K562 (cell line): ENCODE data around the gene C21orf58. TPM values are rescaled to one million over a fixed set of nuclear protein-coding genes. Genes with fewer than 3 reads are reported as not detected.

Source experiments
- CHD1 ChIP-seq: fragments of 200-600 bp; sonication (generic); IDR thresholded peaks from one replicate; pipeline ENCODE4 v1.6.1; 2012; ENCODE audit warnings: mild to moderate bottlenecking, moderate library complexity, low read length, inconsistent platforms
- CREM ChIP-seq: IDR thresholded peaks from 2 replicates; pipeline ENCODE4 v1.6.1; 2014; ENCODE audit warnings: antibody characterized with exemption, low read depth
- DPF2 ChIP-seq: fragments of 450-650 bp; IDR thresholded peaks from 2 replicates; pipeline ENCODE4 v1.6.1; 2016
- ETS2 ChIP-seq: IDR thresholded peaks from 2 replicates; pipeline ENCODE4 v1.6.1; 2016; ENCODE audit warnings: borderline replicate concordance, missing genetic modification characterization, mild to moderate bottlenecking, moderate library complexity, missing compliant biosample characterization; ENCODE audit not compliant: poor library complexity, severe bottlenecking
- GTF2E2 ChIP-seq: fragments of 200-800 bp; sonication (Bioruptor generic); IDR thresholded peaks from 2 replicates; pipeline ENCODE4 v1.6.1; 2016; ENCODE audit warnings: missing genetic modification characterization, missing compliant biosample characterization
- GTF2F1 ChIP-seq: IDR thresholded peaks from 2 replicates; pipeline ENCODE4 v1.6.1; 2011; ENCODE audit warnings: low read depth, low read length, improper control_type of control experiment
- IRF2 ChIP-seq: sonication (generic); formaldehyde crosslinking; IDR thresholded peaks from 2 replicates; pipeline ENCODE4 v1.8.1; 2022; ENCODE audit warnings: mild to moderate bottlenecking, missing genetic modification reagents
- KAT7 ChIP-seq: sonication (generic); formaldehyde crosslinking; IDR thresholded peaks from 2 replicates; pipeline ENCODE4 v1.8.0; 2022; ENCODE audit warnings: missing genetic modification reagents, mild to moderate bottlenecking, borderline replicate concordance
- L3MBTL2 ChIP-seq: fragments of 450-650 bp; IDR thresholded peaks from 2 replicates; pipeline ENCODE4 v1.6.1; 2016; ENCODE audit warnings: mild to moderate bottlenecking, moderate library complexity
- MCM7 ChIP-seq, 2 experiments: fragments of 450-650 bp; IDR thresholded peaks; 2 replicates each; pipeline ENCODE4 v1.6.1; 2016 to 2018
- POU5F1 ChIP-seq: fragments of 150-350 bp; IDR thresholded peaks from 2 replicates; pipeline ENCODE4 v1.6.1; 2014; ENCODE audit warnings: borderline replicate concordance, low read length, low read depth, mild to moderate bottlenecking; ENCODE audit not compliant: partially characterized antibody
- SMARCE1 ChIP-seq: fragments of 450-650 bp; IDR thresholded peaks from 2 replicates; pipeline ENCODE4 v1.7.1; 2016; ENCODE audit warnings: mild to moderate bottlenecking
- SRF ChIP-seq, 2 experiments: fragments of 250-450, 450-650 bp in 1 of 2; sonication (Bioruptor Pico) in 1 of 2; sonication (generic) in 1 of 2; formaldehyde crosslinking; IDR thresholded peaks; 2 replicates each; pipeline versions ENCODE4 v1.5.0 to v1.5.1; 2020 to 2022; ENCODE audit warnings: mild to moderate bottlenecking in 1 of 2, missing genetic modification reagents in 1 of 2
- SRSF3 ChIP-seq: fragments of 200-400 bp; formaldehyde crosslinking; IDR thresholded peaks from 2 replicates; pipeline ENCODE4 v1.6.1; 2016; ENCODE audit warnings: mild to moderate bottlenecking, low read length, moderate library complexity; ENCODE audit not compliant: insufficient read depth
- TRIM24 ChIP-seq, 2 experiments: fragments of 450-650 bp; IDR thresholded peaks; 2 replicates each; pipeline ENCODE4 v1.6.1; 2016
- TRIM28 ChIP-seq: fragments of 450-650 bp; IDR thresholded peaks from 2 replicates; pipeline ENCODE4 v1.6.1; 2017
- U2AF1 ChIP-seq: fragments of 200-400 bp; formaldehyde crosslinking; optimal IDR thresholded peaks from 2 replicates; pipeline ENCODE3; 2017; ENCODE audit warnings: mild to moderate bottlenecking, low read depth, low read length, moderate library complexity
- ZNF121 ChIP-seq: sonication (generic); formaldehyde crosslinking; conservative IDR thresholded peaks from 2 replicates; pipeline ENCODE4 v1.8.0; 2022; ENCODE audit warnings: missing genetic modification reagents
- ZNF175 ChIP-seq: fragments of 200-800 bp; sonication (Bioruptor generic); IDR thresholded peaks from 2 replicates; pipeline ENCODE4 v1.6.1; 2016; ENCODE audit warnings: low read depth, mild to moderate bottlenecking, missing genetic modification characterization, missing compliant biosample characterization
- ZNF24 ChIP-seq: fragments of 450-650 bp; IDR thresholded peaks from 2 replicates; pipeline ENCODE4 v1.6.1; 2016
- polyA plus RNA-seq, 8 experiments: library from polyadenylated mRNA; depleted of rRNA in 4 of 8; stranded (reverse) in 5 of 8; unstranded in 3 of 8; fragments of >200 nt; fragmentation: Nextera tagmentation in 2 of 8; fragmentation: Illumina TruSeq in 1 of 8; extraction: Ambion mirVana in 2 of 8; extraction: Trizol in 1 of 8; gene quantifications; 2 replicates each; pipeline versions ENCODE4 v1.2.1 to v1.2.3, GENCODE V29; 2011 to 2014; ENCODE audit warnings: inconsistent platforms in 1 of 8, missing spikeins in 1 of 8
- total RNA-seq, 7 experiments: library from RNA; depleted of rRNA in 6 of 7; stranded (reverse); fragments of >200 nt in 6 of 7; fragmentation: Illumina TruSeq in 2 of 7; extraction: Trizol in 2 of 7; gene quantifications; 2 replicates each; pipeline versions ENCODE4 v1.2.1 to v1.2.3, GENCODE V29; 2011 to 2021; ENCODE audit warnings: low replicate concordance in 1 of 7
- TF ChIP-seq, protein P1 (sequence below): fragments of 450-650 bp; formaldehyde crosslinking; IDR thresholded peaks from 2 replicates; pipeline ENCODE4 v1.4.0; 2022; ENCODE audit warnings: mild to moderate bottlenecking, moderate library complexity
- TF ChIP-seq, protein P2 (sequence below): fragments of 450-650 bp; IDR thresholded peaks from 2 replicates; pipeline ENCODE4 v1.6.1; 2017; ENCODE audit warnings: antibody characterized with exemption

The C21orf58 gene
- total and polyA plus RNA-seq, 9 of the 15 experiments (the other 6 are each of a cell fraction or from before 2014, with no cell fraction given) = 1.2 to 30.5 (median 12.4) TPM

GRCh38 chr21:46285761-46286647 is 37.7 kb downstream of the C21orf58 start, which contains the start of gene YBEY (continued):
- TF ChIP-seq GTF2F1 (peak; percentile 86; the same call in 1 of the 2 replicates), ZNF24 (peak; percentile 63), POU5F1 (no peak), TRIM28 (peak; percentile 55; the same call in 1 of the 2 replicates), SMARCE1 (0 out of 2 replicates have a peak, but pooled peaks have one; percentile 47), SRSF3 (0 out of 2 replicates have a peak, but pooled peaks have one; percentile 31), CHD1 (peak; percentile 70), CREM (peak; percentile 82), KAT7 (0 out of 2 replicates have a peak, but pooled peaks have one; percentile 52), DPF2 (0 out of 2 replicates have a peak, but pooled peaks have one; percentile 6), MCM7 (IDR thresholded peaks at IDR 0.05) (no peak), ZNF121 (CRISPR knock-in tag) (no peak; the same call in 1 of the 2 replicates), L3MBTL2 (peak; percentile 98), SRF (CRISPR knock-in tag; IDR thresholded peaks at IDR 0.05) (peak in 1 of 2 experiments; percentile 56; a peak in 2 of 4 replicates), ETS2 (peak; percentile 54), GTF2E2 (tag) (0 out of 2 replicates have a peak, but pooled peaks have one; percentile 23), IRF2 (CRISPR knock-in tag) (peak; percentile 59; the same call in 1 of the 2 replicates), TRIM24 (IDR thresholded peaks at IDR 0.05) (peak in 1 of 2 experiments; percentile 97; a peak in 2 of 4 replicates), ZNF175 (CRISPR knock-in tag) (peak; percentile 56; the same call in 1 of the 2 replicates), U2AF1 (peak; percentile 98)
- TF ChIP-seq, protein P1, sequence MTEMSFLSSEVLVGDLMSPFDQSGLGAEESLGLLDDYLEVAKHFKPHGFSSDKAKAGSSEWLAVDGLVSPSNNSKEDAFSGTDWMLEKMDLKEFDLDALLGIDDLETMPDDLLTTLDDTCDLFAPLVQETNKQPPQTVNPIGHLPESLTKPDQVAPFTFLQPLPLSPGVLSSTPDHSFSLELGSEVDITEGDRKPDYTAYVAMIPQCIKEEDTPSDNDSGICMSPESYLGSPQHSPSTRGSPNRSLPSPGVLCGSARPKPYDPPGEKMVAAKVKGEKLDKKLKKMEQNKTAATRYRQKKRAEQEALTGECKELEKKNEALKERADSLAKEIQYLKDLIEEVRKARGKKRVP (CRISPR knock-in tag) = 0 out of 2 replicates have a peak, but pooled peaks have one; percentile 4
- TF ChIP-seq, protein P2, sequence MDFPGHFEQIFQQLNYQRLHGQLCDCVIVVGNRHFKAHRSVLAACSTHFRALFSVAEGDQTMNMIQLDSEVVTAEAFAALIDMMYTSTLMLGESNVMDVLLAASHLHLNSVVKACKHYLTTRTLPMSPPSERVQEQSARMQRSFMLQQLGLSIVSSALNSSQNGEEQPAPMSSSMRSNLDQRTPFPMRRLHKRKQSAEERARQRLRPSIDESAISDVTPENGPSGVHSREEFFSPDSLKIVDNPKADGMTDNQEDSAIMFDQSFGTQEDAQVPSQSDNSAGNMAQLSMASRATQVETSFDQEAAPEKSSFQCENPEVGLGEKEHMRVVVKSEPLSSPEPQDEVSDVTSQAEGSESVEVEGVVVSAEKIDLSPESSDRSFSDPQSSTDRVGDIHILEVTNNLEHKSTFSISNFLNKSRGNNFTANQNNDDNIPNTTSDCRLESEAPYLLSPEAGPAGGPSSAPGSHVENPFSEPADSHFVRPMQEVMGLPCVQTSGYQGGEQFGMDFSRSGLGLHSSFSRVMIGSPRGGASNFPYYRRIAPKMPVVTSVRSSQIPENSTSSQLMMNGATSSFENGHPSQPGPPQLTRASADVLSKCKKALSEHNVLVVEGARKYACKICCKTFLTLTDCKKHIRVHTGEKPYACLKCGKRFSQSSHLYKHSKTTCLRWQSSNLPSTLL = no peak
